Thyroid gland (tissue), 4 donors: Measurements from ENCODE around the gene CNTLN. TPM values are rescaled to one million over a fixed set of nuclear protein-coding genes. Genes with fewer than 3 reads are reported as not detected.

Source experiments
- DNase-seq, 2 donors: peaks; one replicate each; pipeline ENCODE4 v3.0.0-alpha.2; 2019
- H3K27ac ChIP-seq, 3 donors: fragments of 200-600 bp; sonication (generic); 1 replicate in 2 of 3; 2 replicates in 1 of 3; pipeline ENCODE4 v1.5.1; 2016 to 2019; ENCODE audit warnings: mild to moderate bottlenecking in 1 of 3, moderate library complexity in 1 of 3
- H3K27me3 ChIP-seq: fragments of 200-600 bp; sonication (generic); one replicate; pipeline ENCODE4 v1.5.1; 2019
- H3K36me3 ChIP-seq, 2 donors: fragments of 200-600 bp; sonication (generic); one replicate each; pipeline ENCODE4 v1.5.1; 2016 to 2019
- H3K4me1 ChIP-seq, 2 donors: fragments of 200-600 bp; sonication (generic); one replicate each; pipeline ENCODE4 v1.5.1; 2017 to 2019
- H3K4me3 ChIP-seq, 3 donors: fragments of 200-600 bp; sonication (generic); replicated peaks in 1 of 3; 1 replicate in 2 of 3; 2 replicates in 1 of 3; pipeline ENCODE4 v1.5.1; 2016; ENCODE audit warnings: mild to moderate bottlenecking in 1 of 3
- H3K9me3 ChIP-seq: fragments of 200-600 bp; sonication (generic); one replicate; pipeline ENCODE4 v1.5.1; 2017
- CTCF ChIP-seq, 6 experiments: fragments of 200-600 bp in 3 of 6; fragments of 450-650 bp in 3 of 6; sonication (generic) in 3 of 6; IDR thresholded peaks; one replicate each; pipeline ENCODE4 v1.5.1; 2016 to 2019; ENCODE audit warnings: antibody characterized with exemption in 6 of 6, mild to moderate bottlenecking in 2 of 6, inconsistent platforms in 1 of 6, moderate library complexity in 1 of 6
- POLR2A ChIP-seq, 2 donors: fragments of 450-650 bp; IDR thresholded peaks; one replicate each; pipeline ENCODE4 v1.6.1; 2017; ENCODE audit warnings: antibody characterized with exemption in 2 of 2, mild to moderate bottlenecking in 2 of 2, moderate library complexity in 1 of 2
- WGBS, 2 donors: methylation state at CpG; one replicate each; pipeline ENCODE4 v1.1.5; 2017; 5-methylcytosine and 5-hydroxymethylcytosine counted together
- intact Hi-C: fragments of 100-400 bp; cut with DNase I; formaldehyde crosslinking; loops from one replicate; pipeline ENCODE4 v1.15.1; 2023
- total RNA-seq, 4 donors: library from RNA; depleted of rRNA; stranded (reverse); fragments of >200 nt; gene quantifications; one replicate each; pipeline ENCODE4 v1.2.3, GENCODE V29; 2016

CNTLN gene
- total RNA-seq, 4 donors from 2014 or later, result 10.0 to 16.1 (median 12.2) TPM

GRCh38 chr9:17225407-17225806 is 90.6 kb downstream of the CNTLN start:
- H3K27me3 ChIP-seq, result no peaks in the 10 kb centered on the region
- H3K4me3 ChIP-seq, result no peak overlapping the region
- TF ChIP-seq POLR2A (IDR thresholded peaks at IDR 0.05), result no peak
- no peak for TF ChIP-seq CTCF (IDR thresholded peaks at IDR 0.05)
- 97 to 100% methylated on average over 1 of the region's 1 CpG for WGBS, 2 donors
- H3K27ac ChIP-seq, result no peak overlapping the region
- intact Hi-C loops, result no loop called here
- no peak for DNase-seq
- no peaks in the 10 kb centered on the region for H3K4me1 ChIP-seq
- no peaks in the 10 kb centered on the region for H3K36me3 ChIP-seq
- H3K9me3 ChIP-seq, result no peaks in the 10 kb centered on the region

- no peak overlapping the region for H3K27ac ChIP-seq
- 95 to 97% methylated on average over 4 of the region's 4 CpGs for WGBS, 2 donors
- intact Hi-C loops, result no loop called here
- no peak overlapping the region for H3K4me3 ChIP-seq
- TF ChIP-seq CTCF (IDR thresholded peaks at IDR 0.05), result no peak
- TF ChIP-seq POLR2A (IDR thresholded peaks at IDR 0.05), result no peak
- no peaks in the 10 kb centered on the region for H3K36me3 ChIP-seq
- no peak for DNase-seq
- H3K27me3 ChIP-seq, result no peaks in the 10 kb centered on the region
- no peaks in the 10 kb centered on the region for H3K9me3 ChIP-seq
- H3K4me1 ChIP-seq, result no peaks in the 10 kb centered on the region
Measured at GRCh38 chr9:17229945-17230560, 95.2 kb downstream of the CNTLN start.

GRCh38 chr9:17230646-17231045 is 95.8 kb downstream of the CNTLN start:
- no peak overlapping the region for H3K27ac ChIP-seq
- DNase-seq, result no peak
- WGBS, 2 donors, result 69 to 86% methylated on average over 1 of the region's 1 CpG
- H3K36me3 ChIP-seq, result no peaks in the 10 kb centered on the region
- no peaks in the 10 kb centered on the region for H3K4me1 ChIP-seq
- no peaks in the 10 kb centered on the region for H3K9me3 ChIP-seq
- intact Hi-C loops, result no loop called here
- H3K4me3 ChIP-seq, result no peak overlapping the region
- TF ChIP-seq CTCF (IDR thresholded peaks at IDR 0.05), result no peak
- no peak for TF ChIP-seq POLR2A (IDR thresholded peaks at IDR 0.05)
- H3K27me3 ChIP-seq, result no peaks in the 10 kb centered on the region

- H3K27ac ChIP-seq, result no peak overlapping the region
- H3K4me1 ChIP-seq, result no peaks in the 10 kb centered on the region
- intact Hi-C loops, result no loop called here
- no peak for DNase-seq
- no peak overlapping the region for H3K4me3 ChIP-seq
- WGBS, 2 donors, result 73 to 84% methylated on average over 2 of the region's 2 CpGs
- no peaks in the 10 kb centered on the region for H3K9me3 ChIP-seq
- H3K36me3 ChIP-seq, result no peaks in the 10 kb centered on the region
- TF ChIP-seq CTCF (IDR thresholded peaks at IDR 0.05), result no peak
- TF ChIP-seq POLR2A (IDR thresholded peaks at IDR 0.05), result no peak
- H3K27me3 ChIP-seq, result no peaks in the 10 kb centered on the region
Measured at GRCh38 chr9:17236147-17236546, 101.3 kb downstream of the CNTLN start.

GRCh38 chr9:17246770-17247169 is 111.9 kb downstream of the CNTLN start:
- no peaks in the 10 kb centered on the region for H3K9me3 ChIP-seq

More at GRCh38 chr9:17246770-17247169, 111.9 kb downstream of the CNTLN start:
- WGBS, 2 donors, result 95 to 97% methylated on average over 5 of the region's 5 CpGs
- Histone ChIP-seq H3K27me3 (no peaks in the 10 kb centered on the region), H3K4me1 (no peaks in the 10 kb centered on the region), H3K36me3 (no peaks in the 10 kb centered on the region), H3K27ac (no peak overlapping the region), H3K4me3 (no peak overlapping the region)
- intact Hi-C loops, result no loop called here
- TF ChIP-seq CTCF (IDR thresholded peaks at IDR 0.05) (no peak), POLR2A (IDR thresholded peaks at IDR 0.05) (no peak)
- DNase-seq, result no peak
